Peyer's patch (tissue), 4 donors: ENCODE results near the gene UST. TPM values are rescaled to one million over a fixed set of nuclear protein-coding genes. Genes with fewer than 3 reads are reported as not detected.

Experiments
- DNase-seq, 3 donors: peaks; one replicate each; pipeline ENCODE4 v3.0.0-alpha.2; 2017 to 2019
- H3K27ac ChIP-seq, 4 donors: fragments of 200-600 bp; sonication (generic); one replicate each; pipeline ENCODE4 v1.5.1; 2016 to 2019
- H3K27me3 ChIP-seq, 2 donors: fragments of 200-600 bp; sonication (generic); one replicate each; pipeline ENCODE4 v1.5.1; 2019
- H3K36me3 ChIP-seq, 3 donors: fragments of 200-600 bp; sonication (generic); one replicate each; pipeline ENCODE4 v1.5.1; 2016 to 2019
- H3K4me1 ChIP-seq, 4 donors: fragments of 200-600 bp; sonication (generic); one replicate each; pipeline ENCODE4 v1.5.1; 2016 to 2019
- H3K4me3 ChIP-seq, 4 donors: fragments of 200-600 bp; sonication (generic); 1 replicate in 3 of 4; 2 replicates in 1 of 4; pipeline ENCODE4 v1.5.1; 2016 to 2019; ENCODE audit warnings: mild to moderate bottlenecking in 1 of 4
- H3K9me3 ChIP-seq, 4 donors: fragments of 200-600 bp; sonication (generic); one replicate each; pipeline ENCODE4 v1.5.1; 2016 to 2019; ENCODE audit warnings: mild to moderate bottlenecking in 1 of 4
- POLR2A ChIP-seq, 2 donors: fragments of 450-650 bp; IDR thresholded peaks; one replicate each; pipeline ENCODE4 v1.5.1; 2017; ENCODE audit warnings: antibody characterized with exemption in 2 of 2, mild to moderate bottlenecking in 2 of 2, moderate library complexity in 2 of 2
- total RNA-seq, 4 donors: library from RNA; depleted of rRNA; stranded (reverse); fragments of >200 nt; gene quantifications; one replicate each; pipeline ENCODE4 v1.1.0, GENCODE V29; 2016
- TF ChIP-seq, protein P1 (sequence below), 6 experiments: fragments of 450-650 bp in 4 of 6; fragments of 200-600 bp in 2 of 6; sonication (generic) in 1 of 6; IDR thresholded peaks; one replicate each; pipeline ENCODE4 v1.5.1; 2017 to 2019; ENCODE audit warnings: antibody characterized with exemption in 6 of 6, mild to moderate bottlenecking in 3 of 6, moderate library complexity in 1 of 6

The UST gene
- total RNA-seq, 4 donors from 2014 or later, result 3.0 to 37.1 (median 4.6) TPM

DNA sequence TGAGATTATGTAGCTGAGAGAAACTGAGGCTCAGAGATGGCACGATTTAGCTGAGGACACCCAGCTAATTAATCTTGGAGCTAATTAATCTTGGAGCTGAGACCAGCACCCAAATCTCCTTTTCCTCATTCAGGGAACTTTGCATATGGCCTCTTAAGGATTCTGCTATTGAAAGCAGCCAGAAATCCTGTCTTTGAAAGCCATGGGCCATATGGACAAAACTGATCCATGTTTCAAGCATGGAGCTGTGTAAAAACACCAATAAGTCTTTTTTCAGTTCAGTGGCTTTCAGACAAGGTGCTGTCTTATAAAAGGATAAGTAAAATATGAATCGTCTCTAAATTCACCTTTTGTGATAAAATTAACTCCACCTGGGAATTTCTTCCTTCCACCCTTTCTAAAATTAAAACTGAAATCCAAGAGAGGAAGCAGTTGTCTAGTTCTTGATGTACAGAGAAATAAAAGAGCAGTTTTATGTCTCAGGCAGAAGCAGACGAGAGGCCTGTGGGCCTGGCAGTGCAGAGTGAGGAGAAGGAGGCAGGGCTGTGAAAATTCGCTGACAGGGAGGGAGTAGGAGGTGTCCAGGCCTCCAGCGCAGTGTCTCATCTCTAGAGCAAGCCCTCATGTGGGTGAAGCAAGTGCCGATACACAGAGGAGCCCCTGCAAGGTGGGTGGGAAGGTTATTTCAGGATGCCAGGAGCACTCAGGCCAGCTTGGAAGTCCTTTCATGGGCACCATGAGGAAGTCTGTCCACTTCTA is 266.9 kb downstream of the UST start:
- no peak overlapping the region for H3K4me3 ChIP-seq
- H3K36me3 ChIP-seq, result no peaks in the 10 kb centered on the region
- no peak overlapping the region for H3K27ac ChIP-seq
- no peaks in the 10 kb centered on the region for H3K27me3 ChIP-seq
- DNase-seq, result no peak
- H3K9me3 ChIP-seq, result no peaks in the 10 kb centered on the region
- no peaks in the 10 kb centered on the region for H3K4me1 ChIP-seq
- no peak for TF ChIP-seq POLR2A (IDR thresholded peaks at IDR 0.05)
- TF ChIP-seq, protein P1, sequence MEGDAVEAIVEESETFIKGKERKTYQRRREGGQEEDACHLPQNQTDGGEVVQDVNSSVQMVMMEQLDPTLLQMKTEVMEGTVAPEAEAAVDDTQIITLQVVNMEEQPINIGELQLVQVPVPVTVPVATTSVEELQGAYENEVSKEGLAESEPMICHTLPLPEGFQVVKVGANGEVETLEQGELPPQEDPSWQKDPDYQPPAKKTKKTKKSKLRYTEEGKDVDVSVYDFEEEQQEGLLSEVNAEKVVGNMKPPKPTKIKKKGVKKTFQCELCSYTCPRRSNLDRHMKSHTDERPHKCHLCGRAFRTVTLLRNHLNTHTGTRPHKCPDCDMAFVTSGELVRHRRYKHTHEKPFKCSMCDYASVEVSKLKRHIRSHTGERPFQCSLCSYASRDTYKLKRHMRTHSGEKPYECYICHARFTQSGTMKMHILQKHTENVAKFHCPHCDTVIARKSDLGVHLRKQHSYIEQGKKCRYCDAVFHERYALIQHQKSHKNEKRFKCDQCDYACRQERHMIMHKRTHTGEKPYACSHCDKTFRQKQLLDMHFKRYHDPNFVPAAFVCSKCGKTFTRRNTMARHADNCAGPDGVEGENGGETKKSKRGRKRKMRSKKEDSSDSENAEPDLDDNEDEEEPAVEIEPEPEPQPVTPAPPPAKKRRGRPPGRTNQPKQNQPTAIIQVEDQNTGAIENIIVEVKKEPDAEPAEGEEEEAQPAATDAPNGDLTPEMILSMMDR (IDR thresholded peaks at IDR 0.05), result no peak

DNA sequence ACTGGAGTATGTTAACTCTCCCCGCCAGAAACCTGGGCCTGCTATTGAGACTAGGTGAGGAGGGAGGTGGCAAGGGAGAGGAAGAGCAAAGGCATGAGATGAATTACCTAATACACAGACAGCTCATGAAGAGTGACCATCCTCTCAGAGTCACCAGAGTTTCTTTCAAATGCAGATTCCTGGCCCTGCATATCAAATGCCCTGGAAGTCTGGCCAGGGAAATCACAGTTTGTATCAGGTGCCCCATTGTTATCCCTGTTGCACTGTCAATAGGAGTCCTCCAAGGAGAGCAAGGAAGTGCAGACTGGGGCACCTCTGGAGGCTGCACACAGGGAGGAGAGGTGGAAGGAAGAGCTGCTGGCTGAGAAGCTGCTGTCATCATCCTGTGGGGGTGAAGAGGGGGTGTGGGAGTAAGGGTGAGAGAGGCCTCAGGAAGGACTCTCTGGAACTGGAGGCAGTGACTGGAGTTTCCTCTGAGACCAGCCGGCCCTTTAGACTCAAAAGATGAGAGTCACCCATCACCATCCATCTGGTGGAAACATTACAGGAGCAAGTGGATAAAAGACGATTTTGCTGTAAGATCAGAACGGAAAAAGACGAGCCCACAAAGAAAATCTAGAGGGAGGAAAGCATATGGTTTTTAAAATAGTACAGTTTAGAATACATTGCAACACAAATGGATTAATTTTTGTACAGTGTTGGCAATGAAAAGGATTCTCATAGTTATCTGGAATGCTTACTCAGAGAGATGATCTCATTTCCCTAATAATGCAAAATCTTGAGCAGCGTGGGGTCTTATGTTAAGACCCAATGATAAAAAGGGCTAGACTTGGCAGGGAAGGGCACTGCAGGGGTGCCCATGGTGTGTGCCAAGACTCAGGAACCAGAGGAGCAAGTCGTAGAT is 268.1 kb downstream of the UST start:
- H3K9me3 ChIP-seq, result no peaks in the 10 kb centered on the region

DNA sequence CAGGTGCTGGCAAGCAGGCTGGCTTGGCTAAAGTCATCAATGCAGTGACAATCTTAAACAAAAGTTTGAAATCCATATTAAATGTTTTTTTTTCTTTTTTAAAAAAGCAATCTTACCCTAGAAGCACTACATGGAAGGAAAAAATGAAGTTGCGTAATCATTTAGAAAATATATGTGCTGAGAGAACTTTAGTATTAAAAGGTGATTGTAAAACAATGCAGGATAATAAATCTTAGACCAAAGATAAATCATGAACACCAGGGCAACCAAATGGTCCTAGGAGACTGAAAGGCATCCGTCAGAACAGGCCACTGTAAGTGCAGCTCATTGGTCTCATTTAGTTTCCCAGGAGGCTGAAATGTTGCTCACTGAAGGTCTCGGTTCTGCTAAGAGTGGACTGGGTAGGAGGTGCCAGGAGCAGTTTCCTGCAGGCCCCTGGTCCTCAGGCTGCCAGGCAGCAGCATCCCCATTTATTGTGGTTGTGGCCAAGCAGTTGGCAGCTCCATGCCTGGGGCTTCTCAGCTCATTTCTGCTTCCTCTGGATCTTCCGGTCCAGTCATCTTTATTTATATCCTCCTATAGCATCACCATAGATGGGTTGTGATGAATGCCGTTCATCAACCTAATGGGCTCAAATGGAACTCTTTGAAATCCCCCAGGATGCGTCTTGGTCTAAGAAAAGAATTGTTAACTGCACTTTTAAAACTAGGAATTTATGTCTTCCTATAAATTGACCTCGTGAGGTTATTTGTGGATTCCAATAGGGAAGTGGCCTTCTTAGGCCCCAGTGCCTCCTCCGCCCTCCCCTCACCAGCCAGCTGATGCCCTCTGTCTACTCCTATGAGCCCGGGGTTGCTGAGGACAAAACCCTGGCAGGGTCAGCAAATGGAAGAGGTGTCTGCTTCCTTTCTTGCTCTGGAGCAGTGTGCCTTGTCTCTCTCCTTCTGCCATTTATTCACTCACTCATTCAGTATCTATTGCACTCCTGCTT is 269.0 kb downstream of the UST start:
- TF ChIP-seq POLR2A (IDR thresholded peaks at IDR 0.05), result no peak
- TF ChIP-seq, protein P1 (IDR thresholded peaks at IDR 0.05), result no peak
- no peak overlapping the region for H3K4me3 ChIP-seq
- no peak for DNase-seq

More for the DNA sequence above, 268.1 kb downstream of the UST start:
- no peak for DNase-seq
- Histone ChIP-seq H3K27ac (no peak overlapping the region), H3K4me1 (no peaks in the 10 kb centered on the region), H3K27me3 (no peaks in the 10 kb centered on the region), H3K36me3 (no peaks in the 10 kb centered on the region), H3K4me3 (no peak overlapping the region)
- TF ChIP-seq POLR2A (IDR thresholded peaks at IDR 0.05), result no peak
- TF ChIP-seq, protein P1 (IDR thresholded peaks at IDR 0.05), result no peak

GRCh38 chr6:149016716-149017115 is 269.9 kb downstream of the UST start:
- no peak for DNase-seq
- TF ChIP-seq, protein P1 (IDR thresholded peaks at IDR 0.05), result no peak
- no peak for TF ChIP-seq POLR2A (IDR thresholded peaks at IDR 0.05)
- no peaks in the 10 kb centered on the region for H3K9me3 ChIP-seq
- no peak overlapping the region for H3K4me3 ChIP-seq
- no peak overlapping the region for H3K27ac ChIP-seq
- no peaks in the 10 kb centered on the region for H3K4me1 ChIP-seq
- no peaks in the 10 kb centered on the region for H3K27me3 ChIP-seq
- H3K36me3 ChIP-seq, result no peaks in the 10 kb centered on the region

More for the DNA sequence above, 269.0 kb downstream of the UST start:
- Histone ChIP-seq H3K9me3 (no peaks in the 10 kb centered on the region), H3K36me3 (no peaks in the 10 kb centered on the region), H3K27ac (no peak overlapping the region), H3K4me1 (no peaks in the 10 kb centered on the region), H3K27me3 (no peaks in the 10 kb centered on the region)

GRCh38 chr6:149020319-149020718 is 273.5 kb downstream of the UST start:
- no peak for DNase-seq
- Histone ChIP-seq H3K27me3 (no peaks in the 10 kb centered on the region), H3K4me1 (no peaks in the 10 kb centered on the region), H3K27ac (no peak overlapping the region), H3K9me3 (no peaks in the 10 kb centered on the region), H3K4me3 (no peak overlapping the region), H3K36me3 (no peaks in the 10 kb centered on the region)
- TF ChIP-seq, protein P1 (IDR thresholded peaks at IDR 0.05), result no peak
- no peak for TF ChIP-seq POLR2A (IDR thresholded peaks at IDR 0.05)
